Stimulated activated CD8-positive, alpha-beta memory T cell treated with anti-CD3 and anti-CD28 coated beads, Interleukin-2, amount 100 ng/mL, for 48 hours (primary cell): ENCODE measurements around the gene HTR1E.
"Not testable (repeated sequence)": the region's sequence is repeated elsewhere in the genome, so short reads cannot be mapped to it uniquely, and the experiment has no call there.

Source experiments
- DNase-seq, 2 donors: peaks; one replicate each; pipeline ENCODE4 v3.0.0-alpha.2; 2020; ENCODE audit warnings: low read depth in 2 of 2

HTR1E gene

GRCh38 chr6:86937219-86938079 is at the start of gene HTR1E:
HTR1E (plus strand) TSS chr6:86937528; CDS start chr6:87015335, 77,807 bp downstream.
- DNase-seq = peak in 1 of 2 donors; percentile 1

GRCh38 chr6:86888301-86888700 is 49.0 kb upstream of the HTR1E start:
- DNase-seq = no peak

- not testable (repeated sequence) for DNase-seq
These were observed 40.1 kb upstream of the HTR1E start for GRCh38 chr6:86897265-86897664.

- no peak for DNase-seq
These were observed 23.5 kb upstream of the HTR1E start for GRCh38 chr6:86913795-86914194.

- DNase-seq = no peak
These were observed 20.9 kb upstream of the HTR1E start for GRCh38 chr6:86916393-86916792.

- not testable (repeated sequence) for DNase-seq
These were observed 10.2 kb upstream of the HTR1E start for GRCh38 chr6:86927138-86927537.

- not testable (repeated sequence) for DNase-seq
These were observed 9.5 kb upstream of the HTR1E start for GRCh38 chr6:86927859-86928258.

- no peak for DNase-seq
These were observed 3.0 kb upstream of the HTR1E start for GRCh38 chr6:86934365-86934764.

GRCh38 chr6:86936834-86937218 is 502 bp upstream of the HTR1E start:
- DNase-seq = no peak

- no peak for DNase-seq
These were observed 1.5 kb downstream of the HTR1E start for GRCh38 chr6:86938814-86939213.

- DNase-seq = no peak
These were observed 4.1 kb downstream of the HTR1E start for GRCh38 chr6:86941461-86941860.

GRCh38 chr6:86942769-86943516 is 5.6 kb downstream of the HTR1E start:
- no peak for DNase-seq

GRCh38 chr6:86943819-86944407 is 6.6 kb downstream of the HTR1E start:
- DNase-seq = no peak

- no peak for DNase-seq
These were observed 12.4 kb downstream of the HTR1E start for GRCh38 chr6:86949771-86950170.

GRCh38 chr6:86952991-86953390 is 15.7 kb downstream of the HTR1E start:
- no peak for DNase-seq

GRCh38 chr6:86959656-86960055 is 22.3 kb downstream of the HTR1E start:
- no peak for DNase-seq

- no peak for DNase-seq
These were observed 24.3 kb downstream of the HTR1E start for GRCh38 chr6:86961455-86962200.

GRCh38 chr6:86963352-86963751 is 26.0 kb downstream of the HTR1E start:
- no peak for DNase-seq

- DNase-seq = no peak
These were observed 26.8 kb downstream of the HTR1E start for GRCh38 chr6:86964029-86964579.

GRCh38 chr6:86966271-86966670 is 28.9 kb downstream of the HTR1E start:
- DNase-seq = no peak

GRCh38 chr6:86969573-86969972 is 32.2 kb downstream of the HTR1E start:
- no peak for DNase-seq

GRCh38 chr6:86973088-86973487 is 35.8 kb downstream of the HTR1E start:
- no peak for DNase-seq
